HG03575 (cell line): ENCODE data around the gene GFOD1.
"Not testable (repeated sequence)": the region's sequence is repeated elsewhere in the genome, so short reads cannot be mapped to it uniquely, and the experiment has no call there.

ENCODE experiments used
- ATAC-seq: cut with Tn5 transposase; IDR thresholded peaks from one replicate; pipeline ENCODE4 v1.9.1; 2021; ENCODE audit not compliant: unreplicated experiment, insufficient number of reproducible peaks, low FRiP score; ENCODE audit errors: extremely low read depth

GFOD1 gene

GRCh38 chr6:13470238-13471140 is 16.9 kb downstream of the GFOD1 start:
- no peak for ATAC-seq

DNA sequence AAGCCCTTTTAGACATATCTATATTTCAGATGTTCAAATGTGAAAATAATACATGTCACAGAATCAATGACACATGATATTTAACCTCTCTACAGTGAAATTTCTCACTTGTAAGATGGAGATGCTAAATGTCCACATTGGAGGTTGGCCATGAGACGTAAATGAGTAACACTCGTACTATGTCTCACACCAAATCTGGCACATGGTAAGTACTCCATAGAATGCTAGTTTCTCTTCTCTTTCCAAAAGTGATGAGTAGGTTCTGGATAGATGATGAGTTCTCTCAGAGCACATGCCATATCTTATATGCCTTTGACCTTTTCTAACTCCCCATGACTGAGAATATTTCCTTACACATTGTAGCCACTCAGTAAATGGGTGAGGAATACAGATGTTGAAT is 17.7 kb downstream of the GFOD1 start:
- ATAC-seq: no peak

- ATAC-seq: no peak
Observed at GRCh38 chr6:13468839-13469238, 18.6 kb downstream of the GFOD1 start.

DNA sequence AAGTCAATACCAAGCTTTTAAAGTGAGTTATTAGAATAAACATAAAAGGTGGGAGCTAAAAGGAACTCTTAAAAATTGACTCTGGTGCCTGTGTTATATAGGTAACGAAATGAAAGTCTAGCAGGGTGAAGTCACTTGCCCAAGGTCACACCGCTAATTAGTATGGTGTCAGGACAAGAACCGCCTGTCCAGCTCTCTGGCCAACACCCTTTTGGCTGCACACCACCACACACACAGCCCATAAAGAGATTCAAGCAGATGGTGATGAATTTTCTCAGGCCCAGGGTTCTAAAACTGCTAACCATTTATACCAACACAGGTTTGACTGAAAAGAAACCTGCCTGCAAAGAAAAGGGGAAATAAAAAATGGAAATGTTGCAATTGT is 20.2 kb downstream of the GFOD1 start:
- ATAC-seq: no peak

DNA sequence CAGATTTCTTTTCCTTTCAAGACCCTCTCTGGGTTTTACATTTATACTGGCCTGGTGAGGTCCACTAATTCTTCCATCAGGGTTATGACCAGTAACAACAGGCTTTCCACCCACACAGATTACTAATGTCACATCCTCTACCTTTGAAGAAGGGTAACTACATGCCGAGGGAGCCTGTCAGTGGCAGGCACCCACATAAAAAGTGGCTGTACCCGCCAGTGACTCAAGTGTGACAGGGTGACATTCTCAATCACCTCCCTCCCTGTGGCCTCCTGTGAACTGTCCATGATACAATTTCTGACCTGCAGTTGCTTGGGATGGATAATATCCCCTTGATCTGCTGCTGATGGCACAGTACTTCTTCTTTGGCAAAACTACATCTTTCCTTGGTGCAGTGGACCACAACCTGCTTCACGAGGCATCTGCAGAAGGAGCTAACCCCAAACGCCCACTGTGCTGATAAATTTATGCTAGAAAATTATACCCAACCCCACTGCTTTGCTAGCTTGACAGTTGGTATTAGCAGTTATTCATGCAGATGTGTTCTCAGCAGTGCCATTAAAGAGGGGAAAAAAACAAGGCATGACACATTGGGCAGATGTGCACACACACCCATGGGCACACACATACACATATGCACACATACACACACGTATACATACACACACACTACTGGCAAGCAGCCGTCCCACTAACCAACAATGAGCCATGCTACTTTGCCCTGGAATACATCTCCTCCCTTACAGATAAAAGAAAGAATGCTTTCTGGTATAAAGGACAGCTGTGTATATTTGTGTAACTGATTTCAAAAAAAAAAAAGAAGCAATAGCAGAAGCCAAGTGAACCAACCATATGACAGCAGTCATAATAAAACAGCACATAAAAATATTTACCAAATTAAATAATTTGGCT is 20.8 kb downstream of the GFOD1 start:
- no peak for ATAC-seq

GRCh38 chr6:13465734-13466133 is 21.7 kb downstream of the GFOD1 start:
- no peak for ATAC-seq

DNA sequence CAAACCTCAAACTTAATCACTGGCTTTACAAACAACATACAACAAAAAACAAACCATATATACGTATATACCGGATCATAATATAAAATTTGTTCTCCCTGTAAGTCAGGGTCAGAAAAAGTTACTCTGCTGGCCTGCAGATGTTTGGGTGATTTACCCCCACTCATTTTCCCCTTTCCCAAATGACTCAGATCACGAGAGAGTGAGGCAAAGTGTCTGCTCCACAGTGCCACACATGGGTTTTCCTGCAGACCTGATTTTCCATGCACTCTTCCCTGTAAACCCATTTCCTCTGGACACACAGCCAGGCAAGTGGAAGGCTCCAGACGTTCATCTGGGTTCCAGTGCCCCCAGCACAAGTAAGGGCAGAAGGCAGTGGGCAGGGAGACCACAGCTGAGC is 23.5 kb downstream of the GFOD1 start:
- no peak for ATAC-seq

DNA sequence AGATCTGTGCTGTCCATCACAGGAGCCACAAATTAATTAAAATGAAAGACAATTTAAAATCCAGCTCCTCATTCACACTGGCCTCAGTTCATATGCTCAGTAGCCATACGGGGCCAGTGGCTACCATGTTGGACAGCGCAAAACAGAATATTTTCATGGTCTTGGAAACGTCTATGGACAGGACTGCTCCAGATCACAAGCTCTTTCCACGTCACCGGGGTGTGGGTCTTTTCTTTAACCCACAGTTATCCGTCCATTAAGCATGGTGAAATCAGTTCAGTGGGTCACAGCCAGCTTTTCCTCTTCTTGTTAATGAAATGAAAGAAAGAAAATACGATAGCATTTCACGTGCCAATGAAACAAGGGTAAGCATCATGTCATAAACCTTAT is 24.1 kb downstream of the GFOD1 start:
- no peak for ATAC-seq

- no peak for ATAC-seq
Observed at GRCh38 chr6:13462458-13463327, 24.7 kb downstream of the GFOD1 start.

DNA sequence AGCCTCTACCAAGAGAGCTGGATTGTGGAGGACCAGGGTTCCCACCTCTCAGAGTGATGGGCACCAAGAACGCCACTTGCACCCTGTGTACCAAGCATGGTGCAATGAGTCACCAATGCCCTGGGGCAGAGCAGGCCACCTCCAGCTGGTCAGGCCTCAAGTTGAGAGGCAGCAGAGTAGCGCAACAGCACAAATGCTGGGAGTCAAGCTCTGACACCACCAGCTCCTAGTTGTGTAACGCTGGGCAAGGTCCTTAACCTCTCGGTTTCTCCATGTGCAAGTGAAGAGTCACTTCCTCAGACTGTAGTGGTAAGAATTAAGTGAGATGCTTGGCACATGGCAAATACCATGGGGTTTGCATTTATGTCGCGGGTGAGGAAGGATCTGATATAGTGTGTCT is 25.6 kb downstream of the GFOD1 start:
- no peak for ATAC-seq

GRCh38 chr6:13461307-13461706 is 26.1 kb downstream of the GFOD1 start:
- ATAC-seq: no peak

GRCh38 chr6:13460289-13460688 is 27.1 kb downstream of the GFOD1 start:
- not testable (repeated sequence) for ATAC-seq

DNA sequence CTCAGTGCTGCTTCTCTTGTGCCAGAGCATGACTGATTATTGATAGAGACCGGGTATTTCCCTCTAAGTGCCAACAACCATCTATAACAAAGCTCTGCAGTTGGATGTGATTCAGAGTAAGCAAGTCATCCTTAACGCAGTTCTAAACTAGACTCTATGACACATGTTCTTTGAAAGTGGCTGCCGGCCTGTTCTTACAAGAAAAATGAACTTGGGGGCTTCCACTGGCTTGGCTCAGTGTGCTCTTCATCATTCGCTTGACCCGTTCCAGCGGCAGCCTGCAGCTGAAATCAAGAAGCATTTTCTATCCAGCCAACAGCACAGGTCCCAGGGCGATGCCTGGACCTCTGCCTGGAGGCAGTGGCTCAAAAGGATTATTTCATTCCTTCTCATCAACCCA is 29.8 kb downstream of the GFOD1 start:
- no peak for ATAC-seq

- ATAC-seq: no peak
Observed at GRCh38 chr6:13455552-13455966, 31.8 kb downstream of the GFOD1 start.

GRCh38 chr6:13454286-13455221 is 32.8 kb downstream of the GFOD1 start:
- ATAC-seq: no peak

GRCh38 chr6:13453771-13454251 is 33.6 kb downstream of the GFOD1 start:
- no peak for ATAC-seq

GRCh38 chr6:13453153-13453552 is 34.2 kb downstream of the GFOD1 start:
- ATAC-seq: no peak
